Kidney tubule cell (primary cell): ENCODE data around the gene IDE.
"Not testable (repeated sequence)": the region's sequence is repeated elsewhere in the genome, so short reads cannot be mapped to it uniquely, and the experiment has no call there.

ENCODE experiments used
- DNase-seq: peaks from one replicate; pipeline ENCODE4 v3.0.0-alpha.2; 2018; ENCODE audit warnings: low spot score

IDE gene

DNA sequence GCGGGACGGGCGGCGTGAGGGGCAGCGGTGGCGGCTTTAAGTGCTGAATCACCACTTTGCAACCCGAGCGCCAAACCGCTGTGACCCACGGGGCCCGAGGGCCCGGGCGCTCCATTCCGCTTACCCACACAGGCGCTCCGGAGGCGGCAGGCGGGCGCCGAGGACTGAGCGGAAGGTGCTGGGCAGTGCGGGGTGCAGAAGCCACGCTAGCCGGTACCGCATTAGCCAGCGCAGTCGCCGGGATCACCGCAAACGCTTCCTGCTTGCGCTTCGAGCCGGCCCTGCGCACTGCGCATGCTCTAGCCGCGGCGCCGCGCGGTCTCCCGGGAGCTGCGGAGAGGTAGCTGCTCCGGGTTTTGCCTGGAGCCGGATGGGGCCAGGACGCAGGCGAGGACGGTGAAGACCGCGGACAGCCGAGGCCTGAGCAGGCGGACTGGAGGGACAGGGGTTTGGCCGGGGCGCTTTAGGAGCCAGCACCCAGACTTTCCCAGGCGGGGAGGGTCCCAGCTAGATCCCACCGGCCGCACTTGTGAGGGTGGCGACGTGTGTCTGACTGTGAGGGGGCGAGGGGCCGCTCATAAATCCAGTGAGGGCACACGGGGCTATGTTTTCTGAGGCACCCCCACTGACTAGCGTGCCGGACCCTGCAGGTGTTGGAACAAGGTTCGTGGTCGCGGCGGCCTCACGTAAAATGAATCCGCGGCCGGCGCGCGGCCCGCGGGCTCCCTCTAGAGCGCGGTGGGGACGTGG is at the start of gene IDE:
Gene IDE, minus strand, starts transcription at position 296 of the 750 bp plus-strand sequence. Its CDS starts 74 bp downstream, at position 222.
- DNase-seq = peak; percentile 89

- no peak for DNase-seq
Observed at GRCh38 chr10:92619368-92619767, 45.5 kb upstream of the IDE start.

DNA sequence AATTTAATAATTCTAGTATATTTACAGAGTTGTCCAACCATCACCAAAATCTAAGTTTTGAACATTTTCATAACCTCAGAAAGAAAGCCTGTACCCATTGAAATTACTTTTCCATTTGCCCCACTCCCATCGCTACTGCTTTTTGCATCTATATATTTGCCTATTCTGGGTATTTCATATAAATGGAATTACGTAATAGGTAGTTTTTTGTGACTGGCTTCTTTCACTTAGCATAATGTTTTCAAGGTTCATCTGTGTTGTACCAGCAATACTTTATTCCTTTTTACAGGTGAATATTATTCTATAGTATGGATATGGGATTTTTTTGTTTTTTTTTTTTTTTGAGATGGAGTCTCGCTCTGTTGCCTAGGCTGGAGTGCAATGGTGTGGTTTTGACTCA is 41.6 kb upstream of the IDE start:
- no peak for DNase-seq

DNA sequence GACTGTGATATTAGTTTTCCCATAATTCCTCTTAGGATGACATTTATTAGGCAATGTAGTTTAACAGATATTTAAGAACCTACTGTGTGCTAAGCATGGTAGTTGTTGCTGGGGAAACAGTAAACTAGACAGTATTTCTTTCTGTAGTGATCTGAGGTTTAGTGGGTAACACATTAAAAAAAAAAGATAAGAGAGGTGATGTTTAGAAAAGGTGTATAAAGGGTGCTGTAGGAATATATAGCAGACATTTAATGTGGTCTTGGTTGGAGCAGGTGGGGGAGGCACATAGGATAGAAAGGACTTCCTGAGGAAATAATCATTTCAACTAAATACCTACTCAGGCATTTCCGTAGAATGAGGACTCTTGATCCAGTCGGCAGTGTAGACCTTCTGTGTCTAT is 30.9 kb upstream of the IDE start:
- no peak for DNase-seq

- DNase-seq = no peak
Observed at GRCh38 chr10:92598321-92598720, 24.4 kb upstream of the IDE start.

GRCh38 chr10:92595505-92595904 is 21.6 kb upstream of the IDE start:
- DNase-seq = no peak

DNA sequence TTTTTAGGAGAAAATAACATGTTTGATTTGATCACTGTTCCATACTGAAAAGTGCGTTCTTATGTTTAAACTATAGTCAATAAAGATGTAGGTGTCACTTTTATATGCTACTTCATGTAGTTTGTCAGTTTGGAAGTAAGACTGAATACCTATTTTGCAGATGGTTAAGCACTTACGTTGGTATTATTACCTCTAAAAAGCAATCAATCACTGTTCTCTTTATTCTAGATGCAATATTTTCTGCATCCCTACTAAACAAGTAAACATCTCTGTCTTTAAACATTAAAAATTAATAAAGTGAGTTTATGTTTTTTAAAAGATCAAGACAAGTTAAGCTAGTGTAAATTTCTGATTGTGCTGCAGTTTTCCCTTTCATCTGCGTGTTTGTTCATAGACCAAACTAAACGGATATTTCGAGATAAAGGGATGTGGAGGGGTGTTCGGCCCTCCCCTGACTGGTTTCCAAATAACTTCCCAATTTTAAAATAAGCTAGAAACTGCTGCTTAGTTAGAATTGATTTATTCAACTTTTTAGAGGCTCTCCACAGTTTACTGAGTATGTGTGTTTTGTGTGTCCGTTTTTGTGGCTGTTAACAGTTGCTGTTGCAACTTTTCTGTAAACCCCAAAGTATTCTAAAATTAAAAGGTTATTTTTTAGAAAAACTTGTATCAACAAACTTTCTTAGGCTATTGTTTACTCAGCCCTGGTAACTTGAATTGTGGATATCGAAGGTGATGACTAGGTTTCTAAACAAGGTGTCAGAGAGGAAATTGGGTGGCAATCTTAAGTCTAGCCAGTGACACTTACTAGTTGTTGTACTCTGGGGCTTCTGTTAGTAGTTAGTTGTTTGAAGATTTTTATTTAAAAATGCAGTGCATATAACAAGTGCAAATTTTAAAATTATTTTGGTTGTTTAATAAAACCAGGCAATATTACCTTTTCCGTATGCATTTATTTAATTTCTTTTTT is 20.0 kb upstream of the IDE start:
- peak; percentile 39 for DNase-seq

GRCh38 chr10:92592761-92593618 is 19.1 kb upstream of the IDE start, which contains the start of gene KIF11:
Gene KIF11, plus strand, starts transcription at chr10:92593130. Its CDS starts 246 bp downstream, at chr10:92593376.
- peak; percentile 97 for DNase-seq

DNA sequence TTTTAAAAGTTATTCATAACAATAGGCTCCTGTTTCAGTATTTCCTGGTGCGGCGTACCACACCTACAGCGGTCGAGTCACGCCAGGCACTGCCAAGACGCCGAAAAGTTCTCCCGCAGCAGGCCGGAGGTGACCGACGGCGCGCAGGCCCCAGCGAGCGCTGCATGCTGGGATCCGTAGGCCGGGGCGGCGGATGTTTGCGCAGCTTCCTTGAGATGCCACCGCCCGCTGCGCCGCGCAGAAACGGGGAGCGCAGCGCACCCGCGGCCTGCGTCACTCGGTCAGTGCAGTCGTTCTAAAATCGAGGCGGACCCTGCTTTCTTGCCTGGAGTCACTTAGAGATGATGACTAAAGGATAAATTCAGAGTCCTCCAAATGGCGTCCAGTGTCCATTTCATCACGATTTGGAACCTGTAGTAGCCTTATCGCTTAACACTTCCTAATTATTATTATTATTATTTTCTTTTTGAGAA is 17.7 kb upstream of the IDE start:
- DNase-seq = peak; percentile 96

- peak; percentile 52 for DNase-seq
Observed at GRCh38 chr10:92590623-92591549, 17.0 kb upstream of the IDE start.

DNA sequence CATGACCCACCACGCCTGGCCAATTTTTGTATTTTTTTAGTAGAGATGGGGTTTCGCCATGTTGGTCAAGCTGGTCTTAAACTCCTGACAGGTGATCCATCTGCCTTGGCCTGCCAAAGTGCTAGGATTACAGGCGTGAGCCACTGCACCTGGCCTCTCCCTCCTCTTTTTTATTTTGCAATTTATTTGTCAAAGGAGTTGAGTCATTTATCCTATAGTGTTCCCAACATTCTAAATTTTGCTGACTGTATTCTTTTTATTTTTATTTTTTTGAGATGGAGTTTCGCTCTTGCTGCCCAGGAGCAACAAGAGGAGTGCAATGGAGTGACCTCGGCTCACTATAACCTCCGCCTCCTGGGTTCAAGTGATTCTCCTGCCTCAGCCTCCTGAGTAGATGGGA is 8.5 kb upstream of the IDE start:
- DNase-seq = not testable (repeated sequence)

- DNase-seq = peak; percentile 90
Observed at GRCh38 chr10:92575961-92576360, 2.1 kb upstream of the IDE start.

GRCh38 chr10:92574548-92575261 is 812 bp upstream of the IDE start:
- no peak for DNase-seq

DNA sequence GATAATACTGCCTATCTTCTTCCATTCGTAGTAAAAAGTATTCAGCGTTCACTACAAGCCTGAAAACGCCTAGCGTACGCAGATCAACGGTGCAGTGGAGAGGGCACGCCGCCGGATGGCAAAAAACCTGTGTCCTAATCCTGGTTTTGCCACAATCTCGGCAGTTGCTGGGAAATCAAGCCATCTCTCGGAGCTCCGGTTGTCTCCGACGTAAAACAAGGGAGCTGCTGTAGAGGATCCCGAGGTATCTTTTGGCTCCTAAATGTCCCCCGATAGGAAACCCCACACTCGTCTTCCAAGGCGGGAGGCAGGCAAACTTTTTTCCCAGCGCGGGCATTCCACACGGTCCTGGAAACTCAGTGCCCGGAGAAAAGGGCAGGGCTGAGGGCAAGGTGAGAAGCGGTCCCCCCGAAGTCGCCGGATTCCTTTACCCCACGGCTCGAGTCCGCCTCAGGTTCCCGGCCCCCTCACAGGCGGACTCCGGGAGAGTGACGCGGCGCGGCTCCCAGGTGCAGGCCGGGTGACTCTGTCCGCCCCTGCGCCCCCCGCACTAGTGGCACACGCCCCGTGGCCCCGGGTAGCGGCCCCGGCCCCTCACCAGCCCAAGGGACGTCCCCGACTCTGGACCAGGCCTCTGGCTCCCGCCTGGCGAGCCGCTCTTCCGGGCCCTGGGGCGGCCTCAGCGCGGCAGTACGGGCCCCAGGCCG is 649 bp downstream of the IDE start:
- peak; percentile 60 for DNase-seq

DNA sequence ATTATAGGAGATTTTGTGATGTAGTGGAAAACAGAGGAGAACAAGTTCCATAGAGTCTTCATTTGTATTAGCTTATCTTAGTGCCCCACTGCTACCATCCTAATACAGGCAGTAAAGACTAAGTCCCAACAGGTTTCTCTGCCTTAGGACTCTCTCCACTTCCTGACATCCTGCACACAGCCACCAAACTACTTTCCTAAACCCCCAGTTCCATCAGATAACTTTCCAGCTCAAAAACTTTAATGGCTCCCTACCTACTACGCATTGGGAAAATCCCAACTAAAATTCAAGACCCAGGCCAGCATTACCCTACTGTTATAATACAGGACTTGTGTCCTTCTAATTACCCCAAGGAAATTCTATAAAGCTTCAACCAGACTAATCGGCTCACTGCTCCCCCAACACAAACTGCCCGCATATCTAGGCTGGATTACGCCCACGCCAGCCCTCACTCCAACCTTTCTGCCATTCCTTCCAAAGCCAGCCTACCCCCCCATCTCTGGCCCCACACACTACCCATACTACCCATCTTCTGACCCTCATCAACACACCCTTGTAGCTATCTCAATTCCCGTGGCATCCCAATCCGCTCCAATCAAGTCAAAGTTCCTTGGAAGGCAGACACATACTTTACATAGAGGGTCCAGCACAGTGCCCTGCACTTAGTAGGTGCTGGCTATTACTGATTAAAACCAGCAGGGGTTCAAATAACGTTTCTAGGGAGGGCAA is 1.4 kb downstream of the IDE start:
- no peak for DNase-seq

DNA sequence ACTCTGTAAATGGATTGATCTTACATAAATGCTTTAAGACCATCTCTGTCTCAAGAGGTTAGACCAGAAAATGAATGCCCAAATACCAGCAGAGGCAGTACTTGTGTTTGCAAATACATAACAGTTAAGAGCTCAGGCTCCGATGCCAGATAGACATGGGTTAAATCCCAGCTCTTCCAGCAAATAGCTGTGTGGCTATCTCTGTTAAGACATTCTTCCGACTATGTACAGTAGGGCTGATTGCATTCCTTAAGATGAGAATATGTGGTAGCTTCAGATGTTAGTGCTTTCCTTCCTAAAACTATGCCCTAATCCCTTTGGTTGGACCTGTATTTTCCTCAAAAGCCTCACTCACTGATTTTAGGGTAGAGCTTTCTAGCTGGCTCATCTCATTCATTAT is 2.2 kb downstream of the IDE start:
- DNase-seq = no peak

GRCh38 chr10:92569663-92570062 is 4.2 kb downstream of the IDE start:
- not testable (repeated sequence) for DNase-seq

DNA sequence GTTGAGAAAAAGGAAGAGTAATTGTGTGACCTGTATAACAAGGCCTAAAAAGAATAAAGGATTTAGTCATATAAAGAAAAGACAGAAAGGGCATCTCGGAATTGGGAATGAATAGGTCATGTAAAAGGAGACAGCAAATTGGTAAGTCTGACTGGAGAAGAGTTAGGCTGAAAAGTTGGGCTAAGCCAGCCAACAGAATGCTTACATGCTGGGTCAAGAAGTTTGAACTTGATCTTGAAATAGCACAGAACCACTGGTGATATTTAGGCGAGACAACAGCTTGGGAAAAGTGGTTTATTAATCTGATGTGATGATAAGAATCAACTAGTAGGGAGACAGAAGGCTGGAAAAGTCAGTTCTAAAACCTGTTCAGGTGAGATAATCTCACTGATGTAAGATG is 4.8 kb downstream of the IDE start:
- DNase-seq = no peak
